HepG2 (cell line): Measurements from ENCODE around the gene C6orf15. TPM values are rescaled to one million over a fixed set of nuclear protein-coding genes. Genes with fewer than 3 reads are reported as not detected.

Experiments
- ATAC-seq: fragments of 200-7000 bp; cut with Tn5 transposase; 3 replicates; pipeline ENCODE4 v1.9.1; 2020; ENCODE audit warnings: mild to moderate bottlenecking, moderate library complexity
- BruUV-seq: library from RNA; stranded (reverse); fragments of 400-500 nt; replicated peaks from 2 replicates; lab custom pipeline; 2021; lab: Mats Ljungman, UMichigan
- CTCF ChIA-PET: fragments of 300-600 bp; formaldehyde crosslinking; extraction: SDS; loops from one replicate; lab custom pipeline; 2021; ENCODE audit warnings: low total read pairs, inconsistent platforms, low intra/inter-chr PET ratio; lab: Yijun Ruan, JAX
- POLR2A ChIA-PET: fragments of 350-600 bp; sonication (Branson Sonifier 250); formaldehyde crosslinking; loops from one replicate; lab custom pipeline; 2020; ENCODE audit warnings: antibody characterized with exemption, inconsistent platforms; lab: Yijun Ruan, JAX
- DNase-seq: peaks from one replicate; pipeline ENCODE4 v3.0.0-alpha.2; 2015; ENCODE audit warnings: low spot score
- FAIRE-seq: peaks from 3 replicates; lab custom pipeline; 2011; peaks lifted over from hg19 to GRCh38; lab: Jason Lieb, UNC
- H2AFZ ChIP-seq: one replicate; pipeline ENCODE4 v1.6.1; 2011; ENCODE audit warnings: low read length, inconsistent platforms
- H3K27ac ChIP-seq: fragments of 300-600 bp; 3 replicates; pipeline ENCODE4 v1.8.0; 2011; ENCODE audit warnings: mixed run types, mild to moderate bottlenecking, mixed read lengths, low read length, inconsistent platforms; ENCODE audit not compliant: insufficient read depth; ENCODE audit errors: extremely low read length
- H3K27me3 ChIP-seq, 2 experiments: fragments of 200-600 bp in 1 of 2; 2 replicates in 1 of 2; 3 replicates in 1 of 2; pipeline versions ENCODE4 v1.6.0 to v1.8.0; 2011; ENCODE audit warnings: low read length in 2 of 2, mild to moderate bottlenecking in 2 of 2, moderate library complexity in 2 of 2, inconsistent platforms in 1 of 2; ENCODE audit not compliant: insufficient read depth in 2 of 2, control insufficient read depth in 1 of 2
- H3K36me3 ChIP-seq, 2 experiments: fragments of 200-600 bp in 1 of 2; replicated peaks in 1 of 2; 2 replicates in 1 of 2; 3 replicates in 1 of 2; pipeline versions ENCODE4 v1.5.1 to v1.8.0; 2011; ENCODE audit warnings: low read length in 2 of 2, inconsistent platforms in 1 of 2; ENCODE audit not compliant: insufficient read depth in 2 of 2, control insufficient read depth in 1 of 2
- H3K4me1 ChIP-seq: 2 replicates; pipeline ENCODE4 v1.5.1; 2012; ENCODE audit warnings: low read length, inconsistent platforms; ENCODE audit not compliant: insufficient read depth
- H3K4me2 ChIP-seq: 2 replicates; pipeline ENCODE4 v1.6.0; 2011; ENCODE audit warnings: low read depth, low read length, inconsistent platforms
- H3K4me3 ChIP-seq, 3 experiments: fragments of 200-600 bp in 1 of 3; sonication (generic), shearing (Covaris generic) in 1 of 3; replicated peaks in 1 of 3; 2 replicates each; pipeline ENCODE4 v1.5.1; 2011 to 2016; ENCODE audit warnings: low read length in 3 of 3, inconsistent platforms in 2 of 3, low read depth in 2 of 3, mild to moderate bottlenecking in 2 of 3, control low read depth in 1 of 3, mixed read lengths in 1 of 3; ENCODE audit not compliant: insufficient read depth in 1 of 3
- H3K79me2 ChIP-seq: one replicate; pipeline ENCODE4 v1.6.1; 2011; ENCODE audit warnings: low read length, inconsistent platforms; ENCODE audit not compliant: insufficient read depth
- H3K9ac ChIP-seq: 2 replicates; pipeline ENCODE4 v1.6.0; 2011; ENCODE audit warnings: mild to moderate bottlenecking, low read depth, low read length, inconsistent platforms; ENCODE audit not compliant: insufficient read depth
- H3K9me3 ChIP-seq: 2 replicates; pipeline ENCODE4 v1.5.1; 2012; ENCODE audit warnings: mild to moderate bottlenecking, low read length
- H4K20me1 ChIP-seq: 2 replicates; pipeline ENCODE4 v1.6.0; 2011; ENCODE audit warnings: inconsistent platforms, mild to moderate bottlenecking, low read length, moderate library complexity; ENCODE audit not compliant: insufficient read depth
- BCL3 ChIP-seq: sonication (generic); formaldehyde crosslinking; IDR thresholded peaks from 2 replicates; pipeline ENCODE4 v1.5.1; 2020; ENCODE audit warnings: mild to moderate bottlenecking, missing genetic modification reagents, moderate library complexity
- FOXC1 ChIP-seq: sonication (generic); formaldehyde crosslinking; IDR thresholded peaks from 2 replicates; pipeline ENCODE4 v1.8.0; 2022; ENCODE audit warnings: mild to moderate bottlenecking, missing genetic modification reagents, borderline replicate concordance
- MATR3 ChIP-seq: sonication (generic); formaldehyde crosslinking; IDR thresholded peaks from 2 replicates; pipeline ENCODE4 v1.4.0; 2020; ENCODE audit warnings: missing genetic modification reagents
- NFKB2 ChIP-seq: sonication (generic); formaldehyde crosslinking; IDR thresholded peaks from 2 replicates; pipeline ENCODE4 v1.4.0; 2020; ENCODE audit warnings: missing genetic modification reagents, borderline replicate concordance
- RBM39 ChIP-seq: fragments of 200-400 bp; formaldehyde crosslinking; IDR thresholded peaks from one replicate; pipeline ENCODE4 v1.6.1; 2018; ENCODE audit warnings: antibody characterized with exemption, mild to moderate bottlenecking, low read depth, low read length; ENCODE audit not compliant: poor library complexity, severe bottlenecking
- SUZ12 ChIP-seq: fragments of 150-350 bp; IDR thresholded peaks from 2 replicates; pipeline ENCODE4 v1.6.1; 2014; ENCODE audit warnings: low read depth, low read length
- TBX2 ChIP-seq: sonication (generic); formaldehyde crosslinking; IDR thresholded peaks from 2 replicates; pipeline ENCODE4 v1.5.0; 2020; ENCODE audit warnings: missing genetic modification reagents, mild to moderate bottlenecking, borderline replicate concordance
- WGBS: methylation state at CpG from one replicate; pipeline ENCODE4 v1.1.6; 2017; ENCODE audit warnings: low lambda C conversion rate; 5-methylcytosine and 5-hydroxymethylcytosine counted together
- in situ Hi-C: cut with HindIII; loops from 2 replicates; pipeline ENCODE4 v1.10.0; 2017; ENCODE audit warnings: low pct_unique_long_range_greater_than_20kb; ENCODE audit not compliant: extremely low pct_ligation_motif_present
- intact Hi-C: fragments of 100-400 bp; cut with micrococcal nuclease; formaldehyde crosslinking; loops from one replicate; pipeline ENCODE4 v1.10.0; 2022; ENCODE audit not compliant: unreplicated experiment
- polyA plus RNA-seq, 8 experiments: library from polyadenylated mRNA; depleted of rRNA in 3 of 8; stranded (reverse) in 7 of 8; unstranded in 1 of 8; fragments of >200 nt; fragmentation: Illumina TruSeq in 4 of 8; extraction: Trizol in 4 of 8; gene quantifications; 2 replicates each; pipeline versions ENCODE4 v1.2.1 to v1.2.3, GENCODE V29; 2011 to 2016; ENCODE audit warnings: low read depth in 4 of 8, missing spikeins in 1 of 8, mixed read lengths in 1 of 8; ENCODE audit not compliant: insufficient read depth in 1 of 8
- total RNA-seq, 5 experiments: library from RNA; depleted of rRNA; stranded (reverse); fragments of >200 nt; fragmentation: Illumina TruSeq; extraction: Trizol; gene quantifications; 2 replicates each; pipeline ENCODE4 v1.2.3, GENCODE V29; 2016; ENCODE audit warnings: low read depth in 1 of 5

The C6orf15 gene
- total and polyA plus RNA-seq, 2 of the 13 experiments (the other 11 are each of a cell fraction or from before 2014, with no cell fraction given) = not detected

GRCh38 chr6:31116661-31117385, 4.4 kb upstream of the C6orf15 start:
- FAIRE-seq (no peak), ATAC-seq (no peak; the same call in 2 of the 3 replicates), DNase-seq (no peak)
- POLR2A ChIA-PET = no interaction called here
- no peak overlapping the region for H2AFZ ChIP-seq
- no peak overlapping the region for H3K9ac ChIP-seq
- H3K36me3 ChIP-seq = no peaks in the 10 kb centered on the region
- BruUV-seq = no TSS peak
- H3K4me1 ChIP-seq = no peaks in the 10 kb centered on the region; the same call in 1 of the 2 replicates
- CTCF ChIA-PET = no interaction called here
- no peak for TF ChIP-seq MATR3 (CRISPR knock-in tag)
- H3K9me3 ChIP-seq = no peaks in the 10 kb centered on the region
- H3K27me3 ChIP-seq = peaks cover 6 to 73% of the 10 kb centered on the region in 2 experiments; a peak in 4 of 5 replicates
- in situ Hi-C loops (no loop called here), intact Hi-C loops (no loop called here)
- H3K4me3 ChIP-seq = no peak overlapping the region
- no peaks in the 10 kb centered on the region for H3K79me2 ChIP-seq
- H3K4me2 ChIP-seq = 0 out of 2 replicates have a peak overlapping the region, but pooled peaks have one; percentile 1
- H4K20me1 ChIP-seq = no peaks in the 10 kb centered on the region
- WGBS = 34% methylated on average over 18 of the region's 19 CpGs
- H3K27ac ChIP-seq = no peak overlapping the region

DNA sequence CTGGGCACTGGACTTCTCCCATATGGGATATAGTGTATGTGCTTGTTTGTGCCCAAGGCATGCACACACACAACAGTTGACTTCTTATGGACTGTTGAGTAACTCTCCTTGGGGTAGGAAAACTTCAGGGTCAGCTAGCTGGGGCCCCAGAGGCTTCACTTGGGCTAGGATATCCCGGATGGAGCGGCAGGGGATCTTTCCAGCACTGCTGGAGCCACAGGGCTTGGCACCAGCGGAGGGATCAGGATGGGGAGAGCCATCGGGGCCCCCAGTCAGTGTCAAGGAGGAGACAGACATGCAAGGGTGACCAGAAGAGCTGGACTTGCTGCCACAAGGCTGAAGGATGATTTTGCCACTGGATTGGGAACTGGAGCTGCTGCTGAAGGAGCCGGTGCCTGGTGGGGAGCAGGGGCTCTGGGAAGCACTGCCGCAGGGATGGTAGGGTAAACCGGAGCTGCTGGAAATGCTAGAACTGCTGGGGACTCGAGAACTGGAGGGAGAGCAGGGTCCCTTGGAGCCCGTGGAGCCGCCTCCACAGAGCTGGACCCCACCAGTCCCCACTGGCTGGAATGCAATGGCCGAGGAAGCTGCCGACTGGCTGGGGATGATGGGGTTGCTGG, 3.7 kb upstream of the C6orf15 start:
- H3K27ac ChIP-seq = no peak overlapping the region
- WGBS = 31% methylated on average over 11 of the region's 12 CpGs

More for the DNA sequence above, 3.7 kb upstream of the C6orf15 start:
- no peaks in the 10 kb centered on the region for H3K9me3 ChIP-seq
- H3K4me2 ChIP-seq = no peak overlapping the region
- H3K36me3 ChIP-seq = no peaks in the 10 kb centered on the region
- intact Hi-C loops = no loop called here
- no peaks in the 10 kb centered on the region for H4K20me1 ChIP-seq
- no peak overlapping the region for H2AFZ ChIP-seq
- in situ Hi-C loops = no loop called here
- DNase-seq (no peak), FAIRE-seq (no peak), ATAC-seq (no peak)
- POLR2A ChIA-PET = no interaction called here
- H3K4me3 ChIP-seq = no peak overlapping the region
- no peak for TF ChIP-seq NFKB2
- TF ChIP-seq FOXC1 = no peak
- no peak for TF ChIP-seq RBM39
- no peak for TF ChIP-seq SUZ12
- TF ChIP-seq BCL3 (CRISPR knock-in tag) = no peak
- TF ChIP-seq TBX2 = no peak
- BruUV-seq = no TSS peak
- H3K27me3 ChIP-seq = peaks cover 6 to 75% of the 10 kb centered on the region in 2 experiments; a peak in 4 of 5 replicates
- CTCF ChIA-PET = no interaction called here
- H3K4me1 ChIP-seq = peaks cover 1% of the 10 kb centered on the region; the same call in 1 of the 2 replicates
- no peaks in the 10 kb centered on the region for H3K79me2 ChIP-seq
- no peak overlapping the region for H3K9ac ChIP-seq
